Caco-2 (cell line): Measurements from ENCODE around the gene DLG3. TPM values are rescaled to one million over a fixed set of nuclear protein-coding genes. Genes with fewer than 3 reads are reported as not detected.

Experiments used
- BruUV-seq: library from RNA; stranded (reverse); fragments of 400-500 nt; replicated peaks from 2 replicates; lab custom pipeline; 2021; lab: Mats Ljungman, UMichigan
- CTCF ChIA-PET: fragments of 300-600 bp; sonication (Branson Sonifier 250); formaldehyde crosslinking; loops from one replicate; lab custom pipeline; 2022; ENCODE audit warnings: antibody characterized with exemption; lab: Charles Lee
- POLR2A ChIA-PET: fragments of 300-600 bp; sonication (Branson Sonifier 250); formaldehyde crosslinking; loops from one replicate; lab custom pipeline; 2022; ENCODE audit warnings: antibody characterized with exemption; lab: Charles Lee
- DNase-seq, 2 experiments: peaks; one replicate each; pipeline versions ENCODE4 v3.0.0 to v3.0.0-alpha.2; 2020 to 2022
- H3K27me3 ChIP-seq: replicated peaks from 2 replicates; pipeline ENCODE4 v1.6.0; 2011; ENCODE audit warnings: low read length; ENCODE audit not compliant: control insufficient read depth, insufficient read depth
- H3K36me3 ChIP-seq: 2 replicates; pipeline ENCODE4 v1.5.1; 2011; ENCODE audit warnings: low read length; ENCODE audit not compliant: control insufficient read depth, insufficient read depth
- H3K4me1 ChIP-seq: fragments of 250-450 bp; sonication (Bioruptor Pico); 2 replicates; pipeline ENCODE4 v1.5.1; 2020; ENCODE audit warnings: mild to moderate bottlenecking
- H3K4me3 ChIP-seq: 2 replicates; pipeline ENCODE4 v1.5.1; 2011; ENCODE audit warnings: low read depth, mild to moderate bottlenecking, control low read depth, low read length
- H3K9me3 ChIP-seq: fragments of 250-450 bp; sonication (Bioruptor Pico); 2 replicates; pipeline ENCODE4 v1.5.1; 2020; ENCODE audit warnings: mild to moderate bottlenecking, moderate library complexity
- H3K27ac Mint-ChIP-seq: one replicate; pipeline ENCODE4 v1.8.0; 2022; ENCODE audit warnings: mixed read lengths; ENCODE audit not compliant: unreplicated experiment
- H3K27me3 Mint-ChIP-seq: one replicate; pipeline ENCODE4 v1.8.0; 2022; ENCODE audit warnings: mixed read lengths; ENCODE audit not compliant: insufficient read depth, unreplicated experiment
- H3K36me3 Mint-ChIP-seq: one replicate; pipeline ENCODE4 v1.8.0; 2022; ENCODE audit warnings: mild to moderate bottlenecking, mixed read lengths; ENCODE audit not compliant: insufficient read depth, unreplicated experiment
- H3K4me1 Mint-ChIP-seq: one replicate; pipeline ENCODE4 v1.8.0; 2022; ENCODE audit warnings: low read depth, mixed read lengths; ENCODE audit not compliant: unreplicated experiment
- H3K4me3 Mint-ChIP-seq: one replicate; pipeline ENCODE4 v1.8.0; 2022; ENCODE audit warnings: mild to moderate bottlenecking, moderate library complexity, mixed read lengths; ENCODE audit not compliant: unreplicated experiment
- H3K9me3 Mint-ChIP-seq: one replicate; pipeline ENCODE4 v1.8.0; 2022; ENCODE audit warnings: mixed read lengths; ENCODE audit not compliant: unreplicated experiment
- CTCF ChIP-seq, 2 experiments: fragments of 200-600 bp in 1 of 2; IDR thresholded peaks; 1 replicate in 1 of 2; 2 replicates in 1 of 2; pipeline versions ENCODE4 v1.5.1 to v1.8.0; 2011 to 2022; ENCODE audit warnings: antibody characterized with exemption in 1 of 2, control low read depth in 1 of 2, inconsistent platforms in 1 of 2, low read depth in 1 of 2, low read length in 1 of 2, mild to moderate bottlenecking in 1 of 2, moderate library complexity in 1 of 2; ENCODE audit not compliant: insufficient read depth in 1 of 2, severe bottlenecking in 1 of 2, unreplicated experiment in 1 of 2
- intact Hi-C: fragments of 100-400 bp; cut with micrococcal nuclease; formaldehyde crosslinking; loops from one replicate; pipeline ENCODE4 v1.10.0; 2022; ENCODE audit not compliant: unreplicated experiment
- total RNA-seq: library from RNA; stranded (reverse); gene quantifications from 2 replicates; pipeline ENCODE4 v1.2.3, GENCODE V29; 2022

DLG3 gene
- total RNA-seq, 1 experiment from 2014 or later, result 58.5 TPM

- POLR2A ChIA-PET, result no interaction called here
- no peak for DNase-seq
- H3K9me3 ChIP-seq, result no peaks in the 10 kb centered on the region
- H3K4me1 ChIP-seq, result peaks cover 4% of the 10 kb centered on the region; the same call in 1 of the 2 replicates
- CTCF ChIA-PET, result interaction anchor here (0.6 to 1.4 kb wide), 2 partner anchors 99 to 551 kb away, joined by 3 to 4 read pairs; partner anchors contain the start of gene CXorf65
- H3K4me3 ChIP-seq, result no peak overlapping the region
- no peaks in the 10 kb centered on the region for H3K27me3 ChIP-seq
- Mint-ChIP-seq H3K9me3 (no peaks in the 10 kb centered on the region), H3K27ac (no peak overlapping the region), H3K4me1 (peaks cover 14% of the 10 kb centered on the region), H3K36me3 (no peaks in the 10 kb centered on the region), H3K4me3 (no peak overlapping the region), H3K27me3 (no peaks in the 10 kb centered on the region)
- H3K36me3 ChIP-seq, result no peaks in the 10 kb centered on the region
- intact Hi-C loops, result loop anchor here (1.0 kb wide), 1 partner anchor 101 kb away; no protein-coding TSS in a partner anchor
- no TSS peak for BruUV-seq
- no peak for TF ChIP-seq CTCF (IDR thresholded peaks at IDR 0.05; ENCODE audit: insufficient read depth in 1 of 2, low read depth in 1 of 2, low read length in 1 of 2, severe bottlenecking in 1 of 2, unreplicated experiment in 1 of 2)
These were observed 110.3 kb downstream of the DLG3 start for GRCh38 chrX:70554948-70555347.

Other genes starting within 250 kb of the DLG3 start
- not detected in 2 replicates for gene AWAT1, start 210.2 kb upstream of the DLG3 start, total RNA-seq
- gene P2RY4, start 184.6 kb upstream of the DLG3 start, total RNA-seq, result 0.18 TPM in 1 of 2 replicates, not detected in the other
- not detected in 2 replicates for gene ARR3, start 176.5 kb upstream of the DLG3 start, total RNA-seq
- gene RAB41, start 162.7 kb upstream of the DLG3 start, total RNA-seq, result not detected in 2 replicates
- 44.4 and 45.0 TPM in 2 replicates for gene PDZD11, start 154.9 kb upstream of the DLG3 start, total RNA-seq
- gene KIF4A, start 154.7 kb upstream of the DLG3 start, total RNA-seq, result 36.9 and 39.6 TPM in 2 replicates
- 1.9 and 2.2 TPM in 2 replicates for gene GDPD2, start 21.5 kb upstream of the DLG3 start, total RNA-seq